ENCODE results near the gene FERMT2. TPM values are rescaled to one million over a fixed set of nuclear protein-coding genes. Genes with fewer than 3 reads are reported as not detected.

Gene FERMT2
- total and polyA plus RNA-seq, 2 donors (not counting 1 experiment from before 2014, with no cell fraction given) = 0.05 TPM; not detected in 1

DNA sequence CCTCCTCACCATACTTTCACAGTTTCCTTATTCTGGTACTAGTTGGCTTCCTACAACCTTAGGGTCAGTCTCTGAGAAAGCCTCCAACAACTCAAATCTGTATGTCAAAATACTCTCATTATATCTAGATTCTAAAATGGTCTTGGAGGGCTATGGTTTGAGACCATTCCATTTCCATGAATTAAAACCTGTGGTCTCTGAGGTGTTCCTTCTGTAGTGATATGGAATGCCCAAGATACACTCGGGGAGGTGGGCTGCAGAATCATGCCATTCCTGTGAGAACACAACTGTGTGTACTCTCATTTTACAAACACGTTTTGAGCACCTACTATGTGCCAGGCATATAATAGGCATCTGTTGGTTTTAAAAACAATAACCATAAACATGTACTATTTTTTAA is 74.0 kb downstream of the FERMT2 start:
- Mint-ChIP-seq H3K4me3 (no peak overlapping the region), H3K4me1 (no peaks in the 10 kb centered on the region), H3K9me3 (ENCODE audit: insufficient read depth) (no peaks in the 10 kb centered on the region), H3K27ac (no peak overlapping the region), H3K27me3 (peaks cover 7% of the 10 kb centered on the region)
- Histone ChIP-seq H2AFZ (ENCODE audit: insufficient read depth, low read depth, low read length, poor library complexity, severe bottlenecking) (no peak overlapping the region), H3K27me3 (replicated peaks in 1 of 4; ENCODE audit: control extremely low read depth in 1 of 4, control insufficient read depth in 3 of 4, insufficient read depth in 4 of 4, low read length in 3 of 4) (no peaks in the 10 kb centered on the region), H3K4me1 (ENCODE audit: control insufficient read depth in 2 of 2, insufficient read depth in 2 of 2, low read length in 2 of 2) (no peaks in the 10 kb centered on the region), H3K9me3 (ENCODE audit: control extremely low read depth in 1 of 3, control insufficient read depth in 2 of 3, insufficient read depth in 1 of 3, low read length in 2 of 3) (no peaks in the 10 kb centered on the region), H3K4me2 (replicated peaks; ENCODE audit: low read depth, low read length, poor library complexity, severe bottlenecking) (no peak overlapping the region), H3K79me2 (ENCODE audit: control insufficient read depth, insufficient read depth, low read length) (no peaks in the 10 kb centered on the region), H4K20me1 (ENCODE audit: control insufficient read depth, insufficient read depth, low read length, poor library complexity, severe bottlenecking) (no peaks in the 10 kb centered on the region), H3K27ac (ENCODE audit: low read length in 2 of 2) (no peak overlapping the region), H3K36me3 (replicated peaks in 1 of 2; ENCODE audit: control extremely low read depth in 1 of 2, control insufficient read depth in 1 of 2, extremely low read depth in 1 of 2, insufficient read depth in 2 of 2, low read length in 1 of 2) (no peaks in the 10 kb centered on the region), H3K4me3 (ENCODE audit: control extremely low read depth in 1 of 5, extremely low read depth in 1 of 5, insufficient read depth in 1 of 5, low read depth in 2 of 5, low read length in 4 of 5) (no peak overlapping the region), H3K9ac (ENCODE audit: low read length) (no peak overlapping the region)
- no peak for DNase-seq
- WGBS (ENCODE audit: insufficient coverage) = no CpG with 5 or more reads among the region's 2 CpGs
- CTCF ChIA-PET = no interaction called here
- intact Hi-C loops (cut with micrococcal nuclease) = no loop called here
- POLR2A ChIA-PET = no interaction called here
- TF ChIP-seq EZH2 (IDR thresholded peaks at IDR 0.05; ENCODE audit: borderline replicate concordance, insufficient read depth, low read depth, low read length, poor library complexity, severe bottlenecking) (no peak), CTCF (IDR thresholded peaks at IDR 0.05) (no peak)
- ATAC-seq (ENCODE audit: low read depth) = no peak

GRCh38 chr14:52876311-52876710 is 74.5 kb downstream of the FERMT2 start:
- Histone ChIP-seq H3K9ac (ENCODE audit: low read length) (no peak overlapping the region), H3K9me3 (ENCODE audit: control extremely low read depth in 1 of 3, control insufficient read depth in 2 of 3, insufficient read depth in 1 of 3, low read length in 2 of 3) (no peaks in the 10 kb centered on the region), H2AFZ (ENCODE audit: insufficient read depth, low read depth, low read length, poor library complexity, severe bottlenecking) (no peak overlapping the region), H3K79me2 (ENCODE audit: control insufficient read depth, insufficient read depth, low read length) (no peaks in the 10 kb centered on the region), H3K4me3 (ENCODE audit: control extremely low read depth in 1 of 5, extremely low read depth in 1 of 5, insufficient read depth in 1 of 5, low read depth in 2 of 5, low read length in 4 of 5) (no peak overlapping the region), H3K4me2 (replicated peaks; ENCODE audit: low read depth, low read length, poor library complexity, severe bottlenecking) (no peak overlapping the region), H3K27me3 (replicated peaks in 1 of 4; ENCODE audit: control extremely low read depth in 1 of 4, control insufficient read depth in 3 of 4, insufficient read depth in 4 of 4, low read length in 3 of 4) (no peaks in the 10 kb centered on the region), H3K36me3 (replicated peaks in 1 of 2; ENCODE audit: control extremely low read depth in 1 of 2, control insufficient read depth in 1 of 2, extremely low read depth in 1 of 2, insufficient read depth in 2 of 2, low read length in 1 of 2) (no peaks in the 10 kb centered on the region), H3K27ac (ENCODE audit: low read length in 2 of 2) (no peak overlapping the region), H3K4me1 (ENCODE audit: control insufficient read depth in 2 of 2, insufficient read depth in 2 of 2, low read length in 2 of 2) (no peaks in the 10 kb centered on the region), H4K20me1 (ENCODE audit: control insufficient read depth, insufficient read depth, low read length, poor library complexity, severe bottlenecking) (no peaks in the 10 kb centered on the region)
- Mint-ChIP-seq H3K9me3 (ENCODE audit: insufficient read depth) (no peaks in the 10 kb centered on the region), H3K4me1 (no peaks in the 10 kb centered on the region), H3K27me3 (peaks cover 7% of the 10 kb centered on the region), H3K27ac (no peak overlapping the region), H3K4me3 (no peak overlapping the region)
- intact Hi-C loops (cut with micrococcal nuclease) = no loop called here
- WGBS (ENCODE audit: insufficient coverage) = 100% methylated on average over 1 of the region's 1 CpG
- no peak for DNase-seq
- ChIA-PET CTCF (no interaction called here), POLR2A (no interaction called here)
- TF ChIP-seq EZH2 (IDR thresholded peaks at IDR 0.05; ENCODE audit: borderline replicate concordance, insufficient read depth, low read depth, low read length, poor library complexity, severe bottlenecking) = no peak
- TF ChIP-seq CTCF (IDR thresholded peaks at IDR 0.05) = no peak
- ATAC-seq (ENCODE audit: low read depth) = no peak

Measured in B cell (primary cell).